IgD-negative memory B cell (primary cell): Measurements from ENCODE around the gene CTCFL. TPM values are rescaled to one million over a fixed set of nuclear protein-coding genes. Genes with fewer than 3 reads are reported as not detected.
A peak's percentile ranks its signal among the peaks of the same experiment; 100 is the strongest.

Source experiments
- H3K27ac Mint-ChIP-seq, 3 donors: one replicate each; pipeline ENCODE4 v1.8.0; 2020 to 2022; ENCODE audit warnings: mild to moderate bottlenecking in 3 of 3, mixed read lengths in 3 of 3, moderate library complexity in 1 of 3
- H3K27me3 Mint-ChIP-seq: one replicate; pipeline ENCODE4 v1.8.0; 2021; ENCODE audit warnings: mixed read lengths
- H3K36me3 Mint-ChIP-seq: one replicate; pipeline ENCODE4 v1.8.0; 2020; ENCODE audit warnings: mild to moderate bottlenecking, mixed read lengths
- H3K4me1 Mint-ChIP-seq, 3 donors: one replicate each; pipeline ENCODE4 v1.8.0; 2020 to 2022; ENCODE audit warnings: mixed read lengths in 3 of 3, mild to moderate bottlenecking in 1 of 3
- H3K4me3 Mint-ChIP-seq, 4 donors: one replicate each; pipeline ENCODE4 v1.8.0; 2020 to 2022; ENCODE audit warnings: mild to moderate bottlenecking in 4 of 4, mixed read lengths in 4 of 4, moderate library complexity in 3 of 4
- H3K9me3 Mint-ChIP-seq, 3 donors: one replicate each; pipeline ENCODE4 v1.8.0; 2020 to 2021; ENCODE audit warnings: mixed read lengths in 3 of 3, mild to moderate bottlenecking in 1 of 3
- polyA plus RNA-seq: library from polyadenylated mRNA; unstranded; fragments of 300-500 nt; fragmentation: Illumina TruSeq; gene quantifications from one replicate; pipeline ENCODE4 v1.2.3, GENCODE V29; 2021

The CTCFL gene
- polyA plus RNA-seq, 1 donor from 2014 or later: not detected

DNA sequence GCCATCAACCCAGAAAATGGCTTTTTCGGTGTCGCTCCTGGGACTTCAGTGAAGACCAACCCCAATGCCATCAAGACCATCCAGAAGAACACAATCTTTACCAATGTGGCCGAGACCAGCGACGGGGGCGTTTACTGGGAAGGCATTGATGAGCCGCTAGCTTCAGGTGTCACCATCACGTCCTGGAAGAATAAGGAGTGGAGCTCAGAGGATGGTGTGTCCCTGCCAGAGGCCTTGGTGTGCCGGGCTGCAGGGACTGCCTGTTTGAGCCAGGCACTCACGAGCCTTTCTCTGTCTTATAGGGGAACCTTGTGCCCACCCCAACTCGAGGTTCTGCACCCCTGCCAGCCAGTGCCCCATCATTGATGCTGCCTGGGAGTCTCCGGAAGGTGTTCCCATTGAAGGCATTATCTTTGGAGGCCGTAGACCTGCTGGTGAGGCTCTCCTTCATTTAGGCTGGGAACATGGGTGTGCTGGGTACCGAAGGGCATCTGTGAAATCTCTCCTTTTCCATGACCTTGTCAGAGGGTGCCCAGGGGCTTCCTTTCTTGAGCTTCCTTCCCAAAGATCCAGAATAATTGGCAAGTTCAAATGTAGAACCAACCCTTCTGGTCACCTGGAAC is 39.4 kb upstream of the CTCFL start:
- no peaks in the 10 kb centered on the region for H3K36me3 Mint-ChIP-seq
- H3K4me3 Mint-ChIP-seq: no peak overlapping the region
- peaks cover 13% of the 10 kb centered on the region for H3K27me3 Mint-ChIP-seq
- no peaks in the 10 kb centered on the region for H3K4me1 Mint-ChIP-seq
- no peaks in the 10 kb centered on the region for H3K9me3 Mint-ChIP-seq
- H3K27ac Mint-ChIP-seq: no peak overlapping the region

- Mint-ChIP-seq H3K4me3 (no peak overlapping the region), H3K27me3 (peaks cover 11% of the 10 kb centered on the region), H3K36me3 (no peaks in the 10 kb centered on the region), H3K4me1 (no peaks in the 10 kb centered on the region), H3K9me3 (no peaks in the 10 kb centered on the region), H3K27ac (no peak overlapping the region)
Observed at GRCh38 chr20:57563522-57563921, 38.6 kb upstream of the CTCFL start.

GRCh38 chr20:57562541-57563465 is 37.9 kb upstream of the CTCFL start:
- Mint-ChIP-seq H3K27ac (no peak overlapping the region), H3K36me3 (no peaks in the 10 kb centered on the region), H3K9me3 (no peaks in the 10 kb centered on the region), H3K4me1 (no peaks in the 10 kb centered on the region), H3K4me3 (no peak overlapping the region), H3K27me3 (peaks cover 8% of the 10 kb centered on the region)

GRCh38 chr20:57561356-57562279 is 36.7 kb upstream of the CTCFL start:
- H3K4me1 Mint-ChIP-seq: no peaks in the 10 kb centered on the region
- no peak overlapping the region for H3K4me3 Mint-ChIP-seq
- H3K36me3 Mint-ChIP-seq: no peaks in the 10 kb centered on the region
- no peaks in the 10 kb centered on the region for H3K9me3 Mint-ChIP-seq
- H3K27me3 Mint-ChIP-seq: peaks cover 13% of the 10 kb centered on the region
- no peak overlapping the region for H3K27ac Mint-ChIP-seq

GRCh38 chr20:57560554-57561355 is 35.8 kb upstream of the CTCFL start, which contains the start of gene PCK1:
Gene PCK1, plus strand, starts transcription at chr20:57561110. Its CDS starts 302 bp downstream, at chr20:57561412.
- no peaks in the 10 kb centered on the region for H3K36me3 Mint-ChIP-seq
- H3K4me3 Mint-ChIP-seq: no peak within 1 kb of the TSS
- no peaks in the 10 kb centered on the region for H3K4me1 Mint-ChIP-seq
- H3K9me3 Mint-ChIP-seq: no peaks in the 10 kb centered on the region
- peaks cover 17% of the 10 kb centered on the region for H3K27me3 Mint-ChIP-seq
- no peak within 1 kb of the TSS for H3K27ac Mint-ChIP-seq

GRCh38 chr20:57559658-57560553 is 35.0 kb upstream of the CTCFL start:
- H3K4me3 Mint-ChIP-seq: no peak overlapping the region
- H3K36me3 Mint-ChIP-seq: no peaks in the 10 kb centered on the region
- H3K9me3 Mint-ChIP-seq: no peaks in the 10 kb centered on the region
- H3K27me3 Mint-ChIP-seq: peaks cover 12% of the 10 kb centered on the region
- H3K4me1 Mint-ChIP-seq: no peaks in the 10 kb centered on the region
- H3K27ac Mint-ChIP-seq: no peak overlapping the region

DNA sequence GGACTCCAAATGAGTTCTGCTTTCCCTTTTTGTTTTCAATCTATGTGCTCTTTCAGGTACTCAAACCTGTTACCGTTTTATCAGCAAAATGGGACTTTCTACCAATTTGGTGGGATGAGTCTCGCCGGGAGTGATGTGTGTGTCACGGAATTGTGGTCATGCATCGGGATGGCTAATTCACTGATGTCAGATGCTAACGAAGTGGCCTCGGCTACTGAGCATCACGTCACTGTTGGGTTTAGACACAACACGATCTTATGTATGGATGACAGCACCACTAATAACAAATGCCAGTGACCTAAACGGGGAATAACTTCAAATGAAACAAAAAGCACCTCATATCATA is 34.3 kb upstream of the CTCFL start:
- H3K9me3 Mint-ChIP-seq: no peaks in the 10 kb centered on the region
- peaks cover 13% of the 10 kb centered on the region for H3K27me3 Mint-ChIP-seq
- H3K4me1 Mint-ChIP-seq: no peaks in the 10 kb centered on the region
- H3K27ac Mint-ChIP-seq: no peak overlapping the region
- no peak overlapping the region for H3K4me3 Mint-ChIP-seq
- no peaks in the 10 kb centered on the region for H3K36me3 Mint-ChIP-seq

DNA sequence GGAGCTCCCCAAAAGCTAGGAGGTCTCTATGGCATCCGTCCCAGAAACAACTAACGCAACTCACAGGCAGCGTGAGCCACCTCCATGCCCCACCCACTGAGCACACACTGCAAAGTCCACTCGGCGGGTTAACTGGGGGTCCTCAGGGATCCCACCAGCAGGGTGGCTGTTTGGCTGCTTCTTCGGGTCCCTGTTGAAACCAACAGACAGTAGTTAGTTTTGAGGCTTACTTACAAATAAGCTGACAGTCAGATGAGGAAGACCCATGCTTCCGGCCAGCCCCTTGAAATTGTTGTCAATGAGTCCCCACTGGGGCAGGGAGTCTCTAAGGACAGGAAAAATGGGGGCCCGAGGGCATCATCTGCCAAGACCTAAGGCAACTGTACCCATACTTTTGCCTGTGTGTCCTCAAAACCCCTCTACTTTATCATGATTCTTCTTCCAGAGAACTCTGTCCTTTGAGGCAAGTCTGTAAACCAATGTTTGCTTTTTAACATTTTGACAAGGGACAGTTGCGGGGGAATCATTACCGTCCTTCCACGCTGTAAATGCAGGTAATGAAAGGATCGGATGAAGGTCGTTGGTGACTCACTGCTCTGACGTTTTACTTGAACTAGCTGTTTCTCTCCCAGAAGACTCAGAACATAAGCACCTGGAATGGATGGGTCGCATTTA is 33.8 kb upstream of the CTCFL start:
- peak overlapping the region in 1 of 3 donors; percentile 24 for H3K27ac Mint-ChIP-seq
- peaks cover 14% of the 10 kb centered on the region for H3K27me3 Mint-ChIP-seq
- no peak overlapping the region for H3K4me3 Mint-ChIP-seq
- H3K9me3 Mint-ChIP-seq: no peaks in the 10 kb centered on the region
- H3K4me1 Mint-ChIP-seq: no peaks in the 10 kb centered on the region
- H3K36me3 Mint-ChIP-seq: no peaks in the 10 kb centered on the region

DNA sequence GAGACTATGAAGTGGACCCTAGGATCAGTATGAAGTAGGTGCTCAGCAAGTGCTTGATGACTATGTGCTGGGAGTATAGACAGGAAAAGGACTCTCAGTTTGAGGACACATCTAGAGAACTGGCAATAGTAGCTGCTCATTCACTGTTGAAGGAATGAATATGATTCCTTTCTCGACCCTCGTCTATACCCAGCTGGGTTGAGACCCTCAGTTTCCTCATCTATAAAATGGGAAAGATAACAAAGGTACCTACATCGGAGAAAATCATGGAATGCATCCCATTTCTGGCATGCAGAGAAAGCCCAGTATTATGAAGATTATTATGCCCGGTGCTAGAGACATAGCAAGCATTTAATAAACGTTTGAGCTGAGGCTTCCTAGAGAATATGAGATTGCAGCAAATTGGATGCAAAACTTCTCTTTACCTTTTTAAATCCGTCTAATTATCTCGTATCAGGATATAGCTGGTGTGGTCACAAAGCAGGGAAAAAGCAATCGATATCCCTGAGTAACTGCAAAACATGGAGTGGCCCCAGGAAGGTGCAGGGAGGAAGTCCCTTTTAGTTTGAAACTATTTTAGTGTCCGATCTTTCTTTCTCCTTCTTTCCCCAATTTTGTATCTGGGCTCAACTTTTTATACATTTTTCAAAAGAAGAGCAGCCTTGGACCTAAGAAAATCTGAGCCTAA is 33.1 kb upstream of the CTCFL start:
- H3K4me1 Mint-ChIP-seq: no peaks in the 10 kb centered on the region
- H3K36me3 Mint-ChIP-seq: no peaks in the 10 kb centered on the region
- H3K9me3 Mint-ChIP-seq: no peaks in the 10 kb centered on the region
- no peak overlapping the region for H3K4me3 Mint-ChIP-seq
- H3K27ac Mint-ChIP-seq: no peak overlapping the region
- H3K27me3 Mint-ChIP-seq: peaks cover 14% of the 10 kb centered on the region

- H3K9me3 Mint-ChIP-seq: no peaks in the 10 kb centered on the region
- H3K27me3 Mint-ChIP-seq: peaks cover 12% of the 10 kb centered on the region
- H3K4me3 Mint-ChIP-seq: no peak overlapping the region
- no peaks in the 10 kb centered on the region for H3K36me3 Mint-ChIP-seq
- no peaks in the 10 kb centered on the region for H3K4me1 Mint-ChIP-seq
- no peak overlapping the region for H3K27ac Mint-ChIP-seq
Observed at GRCh38 chr20:57556980-57557274, 32.0 kb upstream of the CTCFL start.

DNA sequence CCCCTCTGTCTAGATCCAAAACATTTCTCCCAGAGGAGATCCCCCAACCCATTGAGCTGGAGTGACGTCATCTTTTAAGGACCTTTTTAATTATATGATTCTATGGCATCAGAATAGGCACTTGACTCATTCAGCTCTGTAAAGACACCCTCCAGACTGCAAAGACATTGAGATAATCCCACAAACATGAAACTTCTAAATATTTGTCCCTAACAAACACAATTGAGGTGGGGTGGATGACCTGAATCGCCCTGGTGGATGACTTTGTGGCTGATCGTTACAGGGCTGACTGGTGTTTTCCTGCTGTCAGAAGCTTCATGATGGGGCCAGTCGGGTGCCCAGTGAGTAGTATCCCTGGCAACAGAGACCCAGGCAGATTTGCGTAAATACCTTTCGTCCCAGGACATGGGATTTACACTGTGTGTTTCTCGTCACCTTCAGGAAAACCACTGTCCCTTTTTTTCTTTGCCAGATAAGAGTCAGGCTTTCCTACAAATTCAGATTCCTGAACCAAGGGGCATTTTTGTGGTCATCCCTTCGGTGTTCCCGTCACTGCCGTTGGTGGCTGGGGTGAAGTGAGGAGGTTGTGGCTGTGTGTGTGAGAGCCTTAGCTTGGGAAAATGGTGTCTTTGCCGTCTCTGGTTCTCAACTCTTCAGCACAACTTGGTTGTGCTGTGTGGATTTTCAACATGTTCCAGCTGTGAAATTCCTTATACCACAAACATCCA is 30.7 kb upstream of the CTCFL start:
- no peaks in the 10 kb centered on the region for H3K9me3 Mint-ChIP-seq
- no peak overlapping the region for H3K27ac Mint-ChIP-seq
- H3K27me3 Mint-ChIP-seq: peaks cover 12% of the 10 kb centered on the region
- H3K36me3 Mint-ChIP-seq: no peaks in the 10 kb centered on the region
- H3K4me1 Mint-ChIP-seq: no peaks in the 10 kb centered on the region
- no peak overlapping the region for H3K4me3 Mint-ChIP-seq

DNA sequence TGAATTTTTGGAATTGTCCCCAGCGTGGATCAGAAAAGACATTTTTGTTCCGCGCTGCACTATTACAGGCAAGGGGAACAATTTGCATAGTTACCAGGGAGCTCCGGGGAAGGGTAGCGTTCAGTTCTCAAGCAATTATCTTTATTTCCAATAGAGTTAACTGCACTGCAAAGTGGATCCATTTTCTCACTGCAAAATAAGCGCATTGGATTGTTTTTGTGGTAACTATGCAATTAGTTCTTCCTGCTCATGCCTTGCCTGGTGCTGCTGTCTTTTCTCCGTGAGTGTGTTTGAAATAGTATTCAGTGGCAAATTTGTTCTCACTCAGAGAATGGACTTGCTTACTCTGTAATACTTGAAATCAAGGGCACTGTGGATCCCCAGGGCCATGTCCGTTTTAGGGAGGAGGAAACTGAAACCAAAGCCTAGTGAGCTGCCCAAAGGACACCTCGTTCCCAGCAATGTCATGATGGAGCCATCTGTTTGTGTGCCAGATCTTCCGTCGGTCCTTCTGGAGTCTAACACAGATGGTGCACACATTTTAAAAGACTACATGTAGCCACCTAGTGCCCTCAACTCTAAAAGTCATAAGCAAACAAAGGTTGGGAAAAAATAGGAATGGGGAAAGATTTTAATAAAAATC is 28.6 kb upstream of the CTCFL start:
- Mint-ChIP-seq H3K36me3 (no peaks in the 10 kb centered on the region), H3K4me3 (no peak overlapping the region), H3K9me3 (no peaks in the 10 kb centered on the region), H3K27ac (no peak overlapping the region), H3K27me3 (peaks cover 14% of the 10 kb centered on the region), H3K4me1 (no peaks in the 10 kb centered on the region)
